GM23338 (cell line): Measurements from ENCODE around the gene SLC6A1.

Experiments used
- CREB1 ChIP-seq: fragments of 250-450 bp; sonication (Bioruptor Pico); IDR thresholded peaks from 2 replicates; pipeline ENCODE4 v1.5.0; 2020; ENCODE audit warnings: low read depth, mild to moderate bottlenecking, moderate library complexity
- CTCF ChIP-seq, 2 experiments: fragments of 200-600 bp in 1 of 2; sonication (generic) in 1 of 2; conservative IDR thresholded peaks; 2 replicates each; pipeline versions ENCODE4 v1.5.1 to v1.6.1; 2016 to 2017; ENCODE audit warnings: antibody characterized with exemption in 2 of 2, low read depth in 2 of 2, mild to moderate bottlenecking in 2 of 2, moderate library complexity in 1 of 2
- ETS1 ChIP-seq: IDR thresholded peaks from 2 replicates; pipeline ENCODE4 v1.6.1; 2016; ENCODE audit warnings: antibody characterized with exemption
- EZH2 ChIP-seq: fragments of 200-600 bp; sonication (generic); IDR thresholded peaks from one replicate; pipeline ENCODE4 v1.8.0; 2017; ENCODE audit warnings: antibody characterized with exemption, mild to moderate bottlenecking, low read depth; ENCODE audit not compliant: unreplicated experiment
- EZH2phosphoT487 ChIP-seq: fragments of 200-600 bp; sonication (generic); IDR thresholded peaks from one replicate; pipeline ENCODE4 v1.8.1; 2018; ENCODE audit warnings: antibody characterized with exemption; ENCODE audit not compliant: unreplicated experiment
- JUNB ChIP-seq: IDR thresholded peaks from one replicate; pipeline ENCODE4 v1.6.1; 2016; ENCODE audit warnings: antibody characterized with exemption; ENCODE audit not compliant: unreplicated experiment
- NANOG ChIP-seq: IDR thresholded peaks from 2 replicates; pipeline ENCODE4 v1.6.1; 2016; ENCODE audit warnings: antibody characterized with exemption, borderline replicate concordance
- POLR2AphosphoS5 ChIP-seq: IDR thresholded peaks from 2 replicates; pipeline ENCODE4 v1.6.1; 2016; ENCODE audit warnings: antibody characterized with exemption, low read depth
- REST ChIP-seq: IDR thresholded peaks from one replicate; pipeline ENCODE4 v1.6.1; 2018; ENCODE audit warnings: antibody characterized with exemption; ENCODE audit not compliant: unreplicated experiment
- STAT1 ChIP-seq: IDR thresholded peaks from one replicate; pipeline ENCODE4 v1.6.1; 2016; ENCODE audit warnings: antibody characterized with exemption; ENCODE audit not compliant: unreplicated experiment
- ZNF114 ChIP-seq: fragments of 250-450 bp; sonication (Bioruptor Pico); IDR thresholded peaks from 2 replicates; pipeline ENCODE4 v1.5.0; 2020; ENCODE audit warnings: mild to moderate bottlenecking, moderate library complexity
- ZNF331 ChIP-seq: fragments of 250-450 bp; sonication (Bioruptor Pico); IDR thresholded peaks from 2 replicates; pipeline ENCODE4 v1.5.0; 2020; ENCODE audit warnings: low read depth, mild to moderate bottlenecking, moderate library complexity
- TF ChIP-seq, protein P1 (sequence below): fragments of 250-450 bp; sonication (Bioruptor Pico); IDR thresholded peaks from 2 replicates; pipeline ENCODE4 v1.5.0; 2020; ENCODE audit warnings: mild to moderate bottlenecking, moderate library complexity

- TF ChIP-seq CTCF (conservative IDR thresholded peaks at IDR 0.05; ENCODE audit: low read depth in 2 of 2) (no peak), POLR2AphosphoS5 (no peak), ETS1 (no peak), EZH2 (no peak), CREB1 (no peak), REST (no peak), EZH2phosphoT487 (no peak), ZNF114 (CRISPR knock-in tag) (no peak), JUNB (no peak), NANOG (no peak), ZNF331 (CRISPR knock-in tag) (no peak), STAT1 (no peak)
- TF ChIP-seq, protein P1, sequence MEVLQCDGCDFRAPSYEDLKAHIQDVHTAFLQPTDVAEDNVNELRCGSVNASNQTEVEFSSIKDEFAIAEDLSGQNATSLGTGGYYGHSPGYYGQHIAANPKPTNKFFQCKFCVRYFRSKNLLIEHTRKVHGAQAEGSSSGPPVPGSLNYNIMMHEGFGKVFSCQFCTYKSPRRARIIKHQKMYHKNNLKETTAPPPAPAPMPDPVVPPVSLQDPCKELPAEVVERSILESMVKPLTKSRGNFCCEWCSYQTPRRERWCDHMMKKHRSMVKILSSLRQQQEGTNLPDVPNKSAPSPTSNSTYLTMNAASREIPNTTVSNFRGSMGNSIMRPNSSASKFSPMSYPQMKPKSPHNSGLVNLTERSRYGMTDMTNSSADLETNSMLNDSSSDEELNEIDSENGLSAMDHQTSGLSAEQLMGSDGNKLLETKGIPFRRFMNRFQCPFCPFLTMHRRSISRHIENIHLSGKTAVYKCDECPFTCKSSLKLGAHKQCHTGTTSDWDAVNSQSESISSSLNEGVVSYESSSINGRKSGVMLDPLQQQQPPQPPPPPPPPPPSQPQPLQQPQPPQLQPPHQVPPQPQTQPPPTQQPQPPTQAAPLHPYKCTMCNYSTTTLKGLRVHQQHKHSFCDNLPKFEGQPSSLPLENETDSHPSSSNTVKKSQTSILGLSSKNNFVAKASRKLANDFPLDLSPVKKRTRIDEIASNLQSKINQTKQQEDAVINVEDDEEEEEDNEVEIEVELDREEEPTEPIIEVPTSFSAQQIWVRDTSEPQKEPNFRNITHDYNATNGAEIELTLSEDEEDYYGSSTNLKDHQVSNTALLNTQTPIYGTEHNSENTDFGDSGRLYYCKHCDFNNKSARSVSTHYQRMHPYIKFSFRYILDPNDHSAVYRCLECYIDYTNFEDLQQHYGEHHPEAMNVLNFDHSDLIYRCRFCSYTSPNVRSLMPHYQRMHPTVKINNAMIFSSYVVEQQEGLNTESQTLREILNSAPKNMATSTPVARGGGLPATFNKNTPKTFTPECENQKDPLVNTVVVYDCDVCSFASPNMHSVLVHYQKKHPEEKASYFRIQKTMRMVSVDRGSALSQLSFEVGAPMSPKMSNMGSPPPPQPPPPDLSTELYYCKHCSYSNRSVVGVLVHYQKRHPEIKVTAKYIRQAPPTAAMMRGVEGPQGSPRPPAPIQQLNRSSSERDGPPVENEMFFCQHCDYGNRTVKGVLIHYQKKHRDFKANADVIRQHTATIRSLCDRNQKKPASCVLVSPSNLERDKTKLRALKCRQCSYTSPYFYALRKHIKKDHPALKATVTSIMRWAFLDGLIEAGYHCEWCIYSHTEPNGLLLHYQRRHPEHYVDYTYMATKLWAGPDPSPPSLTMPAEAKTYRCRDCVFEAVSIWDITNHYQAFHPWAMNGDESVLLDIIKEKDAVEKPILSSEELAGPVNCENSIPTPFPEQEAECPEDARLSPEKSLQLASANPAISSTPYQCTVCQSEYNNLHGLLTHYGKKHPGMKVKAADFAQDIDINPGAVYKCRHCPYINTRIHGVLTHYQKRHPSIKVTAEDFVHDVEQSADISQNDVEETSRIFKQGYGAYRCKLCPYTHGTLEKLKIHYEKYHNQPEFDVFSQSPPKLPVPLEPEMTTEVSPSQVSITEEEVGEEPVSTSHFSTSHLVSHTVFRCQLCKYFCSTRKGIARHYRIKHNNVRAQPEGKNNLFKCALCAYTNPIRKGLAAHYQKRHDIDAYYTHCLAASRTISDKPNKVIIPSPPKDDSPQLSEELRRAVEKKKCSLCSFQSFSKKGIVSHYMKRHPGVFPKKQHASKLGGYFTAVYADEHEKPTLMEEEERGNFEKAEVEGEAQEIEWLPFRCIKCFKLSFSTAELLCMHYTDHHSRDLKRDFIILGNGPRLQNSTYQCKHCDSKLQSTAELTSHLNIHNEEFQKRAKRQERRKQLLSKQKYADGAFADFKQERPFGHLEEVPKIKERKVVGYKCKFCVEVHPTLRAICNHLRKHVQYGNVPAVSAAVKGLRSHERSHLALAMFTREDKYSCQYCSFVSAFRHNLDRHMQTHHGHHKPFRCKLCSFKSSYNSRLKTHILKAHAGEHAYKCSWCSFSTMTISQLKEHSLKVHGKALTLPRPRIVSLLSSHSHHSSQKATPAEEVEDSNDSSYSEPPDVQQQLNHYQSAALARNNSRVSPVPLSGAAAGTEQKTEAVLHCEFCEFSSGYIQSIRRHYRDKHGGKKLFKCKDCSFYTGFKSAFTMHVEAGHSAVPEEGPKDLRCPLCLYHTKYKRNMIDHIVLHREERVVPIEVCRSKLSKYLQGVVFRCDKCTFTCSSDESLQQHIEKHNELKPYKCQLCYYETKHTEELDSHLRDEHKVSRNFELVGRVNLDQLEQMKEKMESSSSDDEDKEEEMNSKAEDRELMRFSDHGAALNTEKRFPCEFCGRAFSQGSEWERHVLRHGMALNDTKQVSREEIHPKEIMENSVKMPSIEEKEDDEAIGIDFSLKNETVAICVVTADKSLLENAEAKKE (CRISPR knock-in tag) = no peak
These were observed 6.9 kb downstream of the SLC6A1 start for GRCh38 chr3:10999221-11000107.
